Brain microvascular endothelial cell (primary cell): ENCODE data around the gene MLPH.

Experiments used
- DNase-seq: peaks from one replicate; pipeline ENCODE4 v3.0.0-alpha.2; 2020
- H3K27ac ChIP-seq: fragments of 250-450 bp; sonication (Bioruptor Pico); 2 replicates; pipeline ENCODE4 v1.5.1; 2020; ENCODE audit warnings: mild to moderate bottlenecking, moderate library complexity
- H3K27me3 ChIP-seq: fragments of 250-450 bp; sonication (Bioruptor Pico); replicated peaks from 2 replicates; pipeline ENCODE4 v1.5.1; 2020; ENCODE audit warnings: mild to moderate bottlenecking
- H3K36me3 ChIP-seq: fragments of 250-450 bp; sonication (Bioruptor Pico); replicated peaks from 2 replicates; pipeline ENCODE4 v1.5.1; 2020; ENCODE audit warnings: mild to moderate bottlenecking
- H3K4me3 ChIP-seq: 2 replicates; pipeline ENCODE4 v1.5.1; 2011; ENCODE audit warnings: low read depth, mild to moderate bottlenecking, control low read depth, low read length, moderate library complexity
- in situ Hi-C: cut with HindIII; loops from 2 replicates; pipeline ENCODE4 v1.10.0; 2017; ENCODE audit warnings: low sequenced_read_pairs, low pct_ligation_motif_present
- TF ChIP-seq, protein P1 (sequence below): IDR thresholded peaks from 2 replicates; pipeline ENCODE4 v1.5.1; 2011; ENCODE audit warnings: low read depth, mild to moderate bottlenecking, moderate library complexity, low read length, control low read depth, inconsistent platforms; ENCODE audit errors: missing control alignments

MLPH gene

GRCh38 chr2:237495521-237496117 is 8.6 kb downstream of the MLPH start:
- no peak for DNase-seq
- Histone ChIP-seq H3K4me3 (no peak overlapping the region), H3K27ac (peak overlapping the region; percentile 6), H3K36me3 (peaks cover 93% of the 10 kb centered on the region), H3K27me3 (no peaks in the 10 kb centered on the region)
- TF ChIP-seq, protein P1, sequence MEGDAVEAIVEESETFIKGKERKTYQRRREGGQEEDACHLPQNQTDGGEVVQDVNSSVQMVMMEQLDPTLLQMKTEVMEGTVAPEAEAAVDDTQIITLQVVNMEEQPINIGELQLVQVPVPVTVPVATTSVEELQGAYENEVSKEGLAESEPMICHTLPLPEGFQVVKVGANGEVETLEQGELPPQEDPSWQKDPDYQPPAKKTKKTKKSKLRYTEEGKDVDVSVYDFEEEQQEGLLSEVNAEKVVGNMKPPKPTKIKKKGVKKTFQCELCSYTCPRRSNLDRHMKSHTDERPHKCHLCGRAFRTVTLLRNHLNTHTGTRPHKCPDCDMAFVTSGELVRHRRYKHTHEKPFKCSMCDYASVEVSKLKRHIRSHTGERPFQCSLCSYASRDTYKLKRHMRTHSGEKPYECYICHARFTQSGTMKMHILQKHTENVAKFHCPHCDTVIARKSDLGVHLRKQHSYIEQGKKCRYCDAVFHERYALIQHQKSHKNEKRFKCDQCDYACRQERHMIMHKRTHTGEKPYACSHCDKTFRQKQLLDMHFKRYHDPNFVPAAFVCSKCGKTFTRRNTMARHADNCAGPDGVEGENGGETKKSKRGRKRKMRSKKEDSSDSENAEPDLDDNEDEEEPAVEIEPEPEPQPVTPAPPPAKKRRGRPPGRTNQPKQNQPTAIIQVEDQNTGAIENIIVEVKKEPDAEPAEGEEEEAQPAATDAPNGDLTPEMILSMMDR: no peak
- in situ Hi-C loops: no loop called here

- in situ Hi-C loops: no loop called here
- H3K27ac ChIP-seq: peak overlapping the region; percentile 98
- TF ChIP-seq, protein P1: no peak
- no peaks in the 10 kb centered on the region for H3K27me3 ChIP-seq
- H3K4me3 ChIP-seq: no peak overlapping the region
- DNase-seq: no peak
- peaks cover 85% of the 10 kb centered on the region for H3K36me3 ChIP-seq
Measured at GRCh38 chr2:237496428-237496827, 9.4 kb downstream of the MLPH start.

GRCh38 chr2:237497009-237497837 is 10.2 kb downstream of the MLPH start:
- in situ Hi-C loops: no loop called here
- Histone ChIP-seq H3K27me3 (no peaks in the 10 kb centered on the region), H3K4me3 (no peak overlapping the region), H3K27ac (peak overlapping the region; percentile 98), H3K36me3 (peaks cover 79% of the 10 kb centered on the region)
- DNase-seq: no peak
- TF ChIP-seq, protein P1: no peak

GRCh38 chr2:237497838-237498186 is 10.8 kb downstream of the MLPH start:
- Histone ChIP-seq H3K27me3 (no peaks in the 10 kb centered on the region), H3K27ac (peak overlapping the region; percentile 98), H3K36me3 (peaks cover 80% of the 10 kb centered on the region), H3K4me3 (no peak overlapping the region)
- TF ChIP-seq, protein P1: no peak
- no peak for DNase-seq
- in situ Hi-C loops: no loop called here

DNA sequence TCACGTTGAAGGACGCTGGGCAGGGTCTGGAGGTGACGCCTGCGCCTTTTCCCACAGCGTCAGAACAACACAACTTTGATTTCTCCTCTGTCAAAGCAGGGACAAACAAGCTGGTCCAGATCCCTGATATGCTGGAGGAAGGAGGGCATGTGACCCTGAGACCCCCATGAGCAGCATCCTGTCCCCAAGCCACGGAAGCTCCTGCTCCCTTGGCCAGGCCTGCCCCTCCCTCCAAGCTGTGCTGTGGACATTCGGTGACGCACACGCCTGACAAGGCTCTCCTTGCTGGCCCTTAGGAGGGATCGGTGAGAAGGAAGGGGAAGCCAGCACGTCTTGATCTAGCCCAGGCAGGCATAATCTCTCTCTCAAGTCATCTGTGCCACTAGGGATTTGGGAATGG is 11.3 kb downstream of the MLPH start:
- Histone ChIP-seq H3K27ac (peak overlapping the region; percentile 98), H3K4me3 (no peak overlapping the region), H3K36me3 (peaks cover 77% of the 10 kb centered on the region), H3K27me3 (no peaks in the 10 kb centered on the region)
- in situ Hi-C loops: no loop called here
- TF ChIP-seq, protein P1: no peak
- no peak for DNase-seq
